GM12874 (cell line): ENCODE results near the gene NMRK2.

Source experiments
- TF ChIP-seq, protein P1 (sequence below): IDR thresholded peaks from 2 replicates; pipeline ENCODE4 v1.5.1; 2011; ENCODE audit warnings: low read depth, mild to moderate bottlenecking, control low read depth, low read length, moderate library complexity; ENCODE audit not compliant: insufficient read depth

Gene NMRK2, protein sequence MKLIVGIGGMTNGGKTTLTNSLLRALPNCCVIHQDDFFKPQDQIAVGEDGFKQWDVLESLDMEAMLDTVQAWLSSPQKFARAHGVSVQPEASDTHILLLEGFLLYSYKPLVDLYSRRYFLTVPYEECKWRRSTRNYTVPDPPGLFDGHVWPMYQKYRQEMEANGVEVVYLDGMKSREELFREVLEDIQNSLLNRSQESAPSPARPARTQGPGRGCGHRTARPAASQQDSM

DNA sequence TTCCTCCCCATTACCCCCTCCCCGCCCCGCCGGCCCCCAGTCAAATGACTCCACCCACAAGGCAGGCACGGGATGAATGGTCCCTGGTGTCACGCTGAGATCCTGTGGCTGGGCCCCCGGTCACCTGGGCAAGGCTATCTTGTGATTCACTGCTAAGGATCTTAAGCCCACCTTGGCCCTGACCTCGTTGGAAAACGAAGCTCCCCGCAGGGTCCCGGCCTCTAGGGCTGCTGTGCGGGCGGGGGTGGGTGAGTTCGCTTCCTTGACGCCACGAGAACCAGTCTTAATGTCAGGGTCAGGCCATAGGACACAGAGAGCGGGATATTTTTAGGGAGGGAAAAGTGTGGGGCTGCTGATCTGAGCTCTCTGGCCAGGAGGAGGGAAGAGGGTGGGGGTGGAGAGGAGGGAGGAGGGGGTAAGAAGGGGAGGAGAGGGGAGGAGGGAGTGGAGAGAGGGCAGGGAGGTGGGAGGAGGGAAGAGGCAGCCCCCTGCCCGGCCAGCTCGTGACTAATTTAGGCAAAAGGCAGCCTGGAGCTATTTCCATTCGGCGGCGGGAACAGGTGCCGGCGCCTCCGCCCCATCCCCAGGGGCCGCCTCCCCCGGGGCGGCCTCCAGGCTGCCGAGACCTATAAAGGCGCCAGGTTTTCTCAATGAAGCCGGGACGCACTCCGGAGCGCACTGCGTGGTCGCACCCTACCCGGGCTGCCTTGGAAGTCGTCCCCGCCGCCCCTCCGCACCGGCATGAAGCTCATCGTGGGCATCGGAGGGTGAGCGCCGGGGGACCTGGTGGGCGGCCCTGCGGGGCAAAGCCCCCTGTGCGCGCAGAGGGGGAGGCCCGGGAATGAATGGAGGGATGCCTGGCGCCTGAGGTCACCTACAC is at the start of gene NMRK2:
Gene NMRK2, plus strand, starts transcription at position 139 of the 880 bp plus-strand sequence. Its CDS starts 603 bp downstream, at position 742.
- TF ChIP-seq, protein P1, sequence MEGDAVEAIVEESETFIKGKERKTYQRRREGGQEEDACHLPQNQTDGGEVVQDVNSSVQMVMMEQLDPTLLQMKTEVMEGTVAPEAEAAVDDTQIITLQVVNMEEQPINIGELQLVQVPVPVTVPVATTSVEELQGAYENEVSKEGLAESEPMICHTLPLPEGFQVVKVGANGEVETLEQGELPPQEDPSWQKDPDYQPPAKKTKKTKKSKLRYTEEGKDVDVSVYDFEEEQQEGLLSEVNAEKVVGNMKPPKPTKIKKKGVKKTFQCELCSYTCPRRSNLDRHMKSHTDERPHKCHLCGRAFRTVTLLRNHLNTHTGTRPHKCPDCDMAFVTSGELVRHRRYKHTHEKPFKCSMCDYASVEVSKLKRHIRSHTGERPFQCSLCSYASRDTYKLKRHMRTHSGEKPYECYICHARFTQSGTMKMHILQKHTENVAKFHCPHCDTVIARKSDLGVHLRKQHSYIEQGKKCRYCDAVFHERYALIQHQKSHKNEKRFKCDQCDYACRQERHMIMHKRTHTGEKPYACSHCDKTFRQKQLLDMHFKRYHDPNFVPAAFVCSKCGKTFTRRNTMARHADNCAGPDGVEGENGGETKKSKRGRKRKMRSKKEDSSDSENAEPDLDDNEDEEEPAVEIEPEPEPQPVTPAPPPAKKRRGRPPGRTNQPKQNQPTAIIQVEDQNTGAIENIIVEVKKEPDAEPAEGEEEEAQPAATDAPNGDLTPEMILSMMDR, result no peak

- TF ChIP-seq, protein P1, result no peak
Observed at GRCh38 chr19:3890591-3890990, 42.3 kb upstream of the NMRK2 start.

DNA sequence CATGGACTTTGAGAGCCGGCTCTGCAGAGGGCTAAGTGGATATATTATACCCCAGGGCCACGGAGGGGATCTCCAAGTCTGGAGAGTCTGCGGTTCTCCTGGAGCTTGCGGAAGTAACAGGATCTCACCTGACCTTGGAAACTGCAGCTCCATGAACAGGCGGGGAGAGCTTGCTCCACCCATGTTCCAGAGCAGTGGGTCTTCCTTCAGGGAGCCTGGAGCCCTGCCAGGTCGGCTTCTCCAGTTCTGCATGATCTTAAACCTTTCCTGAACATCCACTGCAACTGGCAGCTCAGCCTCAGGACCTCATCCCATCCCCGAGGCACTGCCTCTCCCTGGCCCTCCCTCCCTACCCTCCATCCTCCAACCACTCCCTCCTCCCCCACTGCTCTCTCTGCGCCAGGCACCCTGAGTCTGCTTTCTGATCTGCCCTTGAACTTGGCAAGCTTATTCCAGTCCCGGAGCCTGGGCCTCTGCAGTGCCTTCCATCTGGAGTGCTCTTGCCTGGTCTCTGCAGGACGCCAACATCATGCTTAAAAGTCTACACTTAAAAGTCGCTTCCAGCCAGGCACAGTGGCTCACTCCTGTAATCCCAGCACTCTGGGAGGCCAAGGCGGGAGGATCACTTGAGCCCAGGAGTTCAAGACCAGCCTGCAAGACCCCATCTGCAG is 39.2 kb upstream of the NMRK2 start:
- TF ChIP-seq, protein P1, result no peak

DNA sequence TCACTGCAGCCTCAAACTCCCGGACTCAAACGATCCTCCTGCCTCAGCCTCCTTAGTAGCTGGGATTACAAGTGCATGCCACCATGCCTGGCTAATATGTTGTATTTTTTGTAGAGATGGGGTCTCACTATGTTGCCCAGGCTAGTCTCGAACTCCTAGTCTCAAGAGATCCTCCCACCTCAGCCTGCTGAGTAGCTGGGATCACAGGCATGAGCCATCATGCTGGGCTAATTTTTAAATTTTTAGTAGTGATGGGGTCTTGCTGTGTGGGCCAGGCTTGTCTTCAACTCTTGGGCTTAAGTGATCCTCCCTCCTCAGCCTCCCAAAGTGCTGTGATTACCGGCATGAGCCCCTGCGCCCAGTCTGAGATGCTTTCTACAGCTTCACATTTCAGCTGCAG is 37.1 kb upstream of the NMRK2 start:
- TF ChIP-seq, protein P1, result no peak

DNA sequence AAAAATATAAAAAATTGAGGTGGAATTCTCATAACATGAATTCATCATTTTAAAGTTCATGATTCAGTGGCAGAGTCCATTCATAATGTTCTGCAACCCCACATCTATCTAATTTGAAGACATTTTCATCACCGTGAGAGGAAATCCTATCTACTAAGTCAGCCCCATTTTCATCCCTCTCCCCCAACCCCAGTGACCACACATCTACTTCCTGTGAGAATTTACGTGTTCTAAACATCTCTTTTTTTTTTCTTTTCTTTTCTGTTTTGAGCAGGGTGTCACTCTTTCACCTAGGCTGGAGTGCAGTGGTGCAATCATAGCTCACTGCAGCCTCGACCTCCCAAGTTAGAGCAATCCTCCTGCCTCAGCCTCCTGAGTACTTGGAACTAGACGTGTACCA is 34.9 kb upstream of the NMRK2 start:
- TF ChIP-seq, protein P1, result no peak

DNA sequence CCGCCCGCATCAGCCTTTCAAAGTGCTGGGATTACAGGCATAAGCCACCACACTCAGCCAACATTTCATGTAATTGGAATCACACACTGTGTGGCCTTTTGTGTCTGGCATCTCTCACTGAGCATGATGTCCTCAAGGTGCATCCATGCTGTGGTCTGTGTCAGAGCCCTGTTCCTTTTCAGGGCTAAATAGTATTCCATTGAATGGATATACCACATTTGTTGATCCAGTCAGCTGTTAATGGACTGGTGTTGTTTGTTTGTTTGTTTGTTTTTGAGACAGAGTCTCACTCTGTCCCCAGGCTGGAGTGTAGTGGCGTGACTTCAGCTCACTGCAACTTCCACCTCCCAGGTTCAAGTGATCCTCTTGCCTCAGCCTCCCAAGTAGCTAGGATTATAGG is 34.4 kb upstream of the NMRK2 start:
- TF ChIP-seq, protein P1, result no peak
